HG02970 (cell line): ENCODE results near the gene TMEM204.

ENCODE experiments used
- ATAC-seq: cut with Tn5 transposase; IDR thresholded peaks from one replicate; pipeline ENCODE4 v1.9.1; 2021; ENCODE audit warnings: mild to moderate bottlenecking, moderate library complexity, moderate number of reproducible peaks; ENCODE audit not compliant: unreplicated experiment, low FRiP score

Gene TMEM204

GRCh38 chr16:1498899-1499676, 34.4 kb upstream of the TMEM204 start:
- no peak for ATAC-seq

GRCh38 chr16:1499756-1500464, 33.6 kb upstream of the TMEM204 start:
- no peak for ATAC-seq

DNA sequence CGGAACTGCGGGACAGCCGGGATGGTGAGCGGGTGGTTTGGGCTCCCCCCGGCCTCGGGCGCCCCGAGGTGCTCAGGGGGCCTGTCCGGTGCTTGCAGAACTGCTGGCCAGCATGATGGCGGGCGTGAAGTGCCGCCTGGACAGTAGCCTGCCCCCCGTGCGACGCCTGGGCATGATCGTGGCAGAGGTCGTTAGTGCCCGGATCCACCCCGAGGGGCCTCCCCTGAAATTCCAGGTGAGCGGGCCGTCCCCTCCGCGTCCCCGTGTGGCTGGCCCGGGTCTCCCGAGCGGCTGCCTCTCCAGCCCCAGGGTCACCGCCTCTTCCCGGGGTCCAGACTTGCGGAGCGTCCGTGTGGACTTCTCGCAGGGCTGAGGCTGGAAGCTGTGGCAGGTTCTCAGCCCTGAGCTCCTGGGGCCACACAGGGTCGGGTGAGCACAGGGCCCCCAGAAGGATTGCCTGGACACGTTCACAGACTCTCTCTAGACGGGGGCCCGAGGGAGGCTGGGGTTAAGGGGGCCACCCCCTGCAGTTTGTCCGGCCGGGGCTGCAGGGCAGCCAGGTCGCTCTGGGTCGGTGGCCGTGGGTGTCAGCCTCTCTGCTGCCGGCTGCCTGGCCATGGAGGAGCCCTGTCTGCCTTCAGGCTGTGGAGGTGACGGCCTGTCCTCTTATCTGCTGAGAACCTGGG, 32.9 kb upstream of the TMEM204 start:
- ATAC-seq: no peak

GRCh38 chr16:1501630-1502029, 31.8 kb upstream of the TMEM204 start:
- no peak for ATAC-seq

GRCh38 chr16:1502092-1503004, 31.1 kb upstream of the TMEM204 start:
- ATAC-seq: no peak

DNA sequence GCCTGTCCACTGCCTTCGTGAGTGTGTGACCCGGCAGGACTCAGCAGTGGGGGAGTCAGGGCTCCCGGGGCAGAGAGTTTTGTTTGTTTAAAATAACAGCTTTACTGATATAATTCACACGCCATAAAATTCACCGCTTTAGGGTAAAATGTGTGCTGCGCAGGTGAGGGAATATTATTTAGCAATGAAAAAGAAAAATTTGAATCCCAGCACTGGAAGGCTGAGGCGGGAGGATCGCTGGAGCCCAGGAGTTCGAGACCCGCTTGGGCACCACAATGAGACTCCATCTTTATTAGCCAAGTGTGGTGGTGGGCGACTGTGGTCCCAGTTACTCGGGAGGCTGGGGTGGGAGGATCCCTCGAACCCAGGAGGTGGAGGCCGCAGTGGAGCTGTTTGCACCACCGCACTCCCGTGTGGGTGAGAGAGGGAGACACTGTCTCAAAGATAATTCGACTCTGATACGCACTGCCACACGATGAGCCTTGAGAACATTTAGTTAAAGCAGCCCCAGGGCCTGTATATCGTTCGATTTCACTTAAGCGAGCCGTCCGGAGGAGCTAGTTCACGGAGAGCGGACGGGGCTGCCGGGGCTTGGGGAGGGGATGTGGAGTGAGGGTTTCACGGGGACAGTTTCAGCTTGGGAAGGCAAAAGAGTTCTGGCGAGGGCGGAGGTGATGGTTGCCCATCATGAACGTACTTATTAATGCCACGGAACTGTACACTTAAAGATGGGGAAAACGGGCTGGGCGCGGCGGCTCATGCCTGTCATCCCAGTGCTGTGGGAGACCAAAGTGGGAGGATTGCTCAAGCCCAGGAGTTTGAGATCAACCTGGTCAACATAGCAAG, 30.1 kb upstream of the TMEM204 start:
- ATAC-seq: no peak

DNA sequence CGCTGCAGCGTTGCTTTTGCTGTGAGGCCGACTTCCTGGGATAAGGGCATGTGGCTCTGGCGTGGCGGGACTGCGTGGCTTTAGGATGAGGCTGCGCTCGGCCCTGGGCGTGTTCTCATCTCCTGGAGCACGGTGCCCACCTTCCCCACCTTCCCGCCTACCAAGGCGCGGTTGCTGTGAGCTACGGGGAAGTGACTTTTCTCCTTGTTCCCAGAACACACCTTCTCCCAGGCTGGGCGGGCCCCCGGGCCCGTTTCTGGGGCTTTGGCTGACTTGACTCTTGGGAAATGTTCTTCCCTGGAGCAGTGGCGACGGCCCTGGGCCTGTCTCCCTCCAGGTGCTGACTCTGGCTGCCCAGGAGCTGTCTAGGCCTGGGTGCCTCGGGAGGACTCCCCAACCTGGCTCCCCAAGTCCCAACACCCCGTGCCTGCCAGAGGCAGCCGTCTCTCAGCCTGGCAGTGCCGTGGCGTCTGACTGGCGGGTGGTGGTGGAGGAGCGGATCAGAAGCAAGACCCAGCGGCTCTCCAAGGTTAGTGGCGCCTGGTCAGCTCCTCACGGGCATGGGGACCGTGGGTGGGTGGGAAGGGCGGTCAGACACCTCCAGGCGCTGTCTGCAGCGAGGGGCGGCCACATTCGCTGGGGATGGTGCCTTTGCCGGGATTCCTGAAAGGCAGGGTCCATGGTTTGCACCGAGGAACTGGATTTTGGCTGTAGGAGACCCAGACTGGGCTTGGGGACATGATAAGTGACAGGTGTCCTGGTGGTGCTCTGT, 28.2 kb upstream of the TMEM204 start:
- no peak for ATAC-seq

DNA sequence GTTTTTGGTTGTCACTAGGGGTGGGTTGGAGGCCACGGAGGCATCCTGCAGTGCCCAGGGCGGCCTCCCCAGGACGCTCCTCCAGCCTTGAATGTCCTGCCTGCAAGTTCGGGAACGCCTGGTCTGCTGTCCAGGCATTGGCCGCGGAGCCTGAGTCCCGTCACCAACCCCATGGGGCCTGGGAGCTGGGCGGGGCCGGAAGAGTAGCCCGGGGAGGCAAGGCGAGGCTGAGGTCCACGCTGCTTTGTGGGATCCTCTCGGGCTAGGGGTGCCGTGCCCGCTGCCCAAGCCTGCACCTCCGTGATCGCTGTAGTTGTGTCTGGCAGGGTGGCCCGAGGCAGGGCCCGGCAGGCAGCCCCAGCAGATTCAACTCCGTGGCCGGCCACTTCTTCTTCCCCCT, 27.6 kb upstream of the TMEM204 start:
- no peak for ATAC-seq

GRCh38 chr16:1506494-1507213, 26.8 kb upstream of the TMEM204 start:
- no peak for ATAC-seq

- no peak for ATAC-seq
These were observed 24.8 kb upstream of the TMEM204 start for GRCh38 chr16:1508494-1509187.

- no peak for ATAC-seq
These were observed 23.9 kb upstream of the TMEM204 start for GRCh38 chr16:1509307-1510221.

- no peak for ATAC-seq
These were observed 23.2 kb upstream of the TMEM204 start for GRCh38 chr16:1510272-1510671.

DNA sequence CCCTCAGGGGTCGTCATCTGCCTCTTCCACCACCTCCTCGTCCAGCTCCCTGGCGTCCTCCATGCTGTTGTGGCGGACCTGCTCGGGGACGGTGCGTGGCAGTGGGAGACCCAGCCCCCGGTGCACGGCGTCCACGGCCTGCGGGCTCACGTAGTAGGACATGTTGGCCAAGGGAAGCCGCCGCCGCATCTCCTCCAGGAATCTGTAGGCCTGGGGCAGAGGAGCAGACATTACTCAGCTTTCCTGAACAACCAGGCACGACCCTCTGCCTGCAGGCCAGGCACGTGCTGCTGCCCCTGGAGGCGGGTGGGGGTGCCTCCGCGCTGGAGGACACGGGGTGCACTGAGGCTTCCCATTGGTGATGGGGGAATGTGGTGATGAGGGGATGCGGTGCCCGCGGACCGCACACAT, 22.5 kb upstream of the TMEM204 start:
- no peak for ATAC-seq

- ATAC-seq: no peak
These were observed 21.6 kb upstream of the TMEM204 start for GRCh38 chr16:1511662-1512569.

DNA sequence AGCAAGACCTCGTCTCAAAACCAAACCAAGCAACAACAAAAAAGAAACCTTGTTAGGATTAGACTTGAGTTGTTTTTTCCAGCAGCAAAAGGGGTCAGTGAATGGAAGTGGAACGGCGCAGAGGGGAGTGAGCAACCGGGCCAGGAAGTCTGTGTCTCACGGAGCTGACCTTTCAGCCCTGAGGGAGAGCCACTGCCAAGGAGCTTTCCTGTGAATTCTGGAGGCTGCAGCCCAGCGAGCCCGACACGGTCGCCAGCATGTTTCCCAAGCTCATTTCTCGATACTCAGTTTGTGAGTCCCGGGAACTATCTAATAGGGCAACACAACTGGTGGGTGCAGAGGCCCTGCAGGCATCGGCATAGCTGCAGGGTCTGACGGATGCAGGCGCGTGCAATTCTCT, 20.7 kb upstream of the TMEM204 start:
- ATAC-seq: no peak

DNA sequence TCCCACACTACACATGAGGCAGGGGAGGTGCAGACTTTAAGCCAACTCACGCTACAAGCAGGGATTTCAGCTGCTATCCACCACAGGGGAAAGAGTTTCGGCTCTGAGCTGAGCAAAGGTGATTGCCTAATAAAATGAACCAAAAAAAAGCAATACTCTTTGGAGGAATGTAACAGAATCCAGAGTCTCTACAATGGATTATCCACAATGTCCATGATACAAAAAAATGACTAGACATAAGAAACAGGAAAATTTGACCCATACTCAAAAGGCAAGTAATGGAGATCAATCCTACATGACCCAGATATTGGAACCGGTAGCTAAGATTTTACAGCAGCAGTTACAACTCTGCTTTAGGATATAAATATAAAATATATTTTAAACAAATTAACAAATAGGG, 19.0 kb upstream of the TMEM204 start:
- no peak for ATAC-seq
